Adrenal gland (tissue), 12 donors: ENCODE results near the gene DIAPH2. TPM values are rescaled to one million over a fixed set of nuclear protein-coding genes. Genes with fewer than 3 reads are reported as not detected.

ENCODE experiments used
- DNase-seq, 7 donors: peaks; one replicate each; pipeline ENCODE4 v3.0.0-alpha.2; 2019 to 2020
- H3K27ac ChIP-seq, 5 donors: fragments of 200-600 bp; sonication (generic) in 4 of 5; 1 replicate in 3 of 5; 2 replicates in 2 of 5; pipeline versions ENCODE4 v1.5.1 to v1.8.0; 2016 to 2020; ENCODE audit warnings: mild to moderate bottlenecking in 1 of 5
- H3K27me3 ChIP-seq: fragments of 200-600 bp; 2 replicates; pipeline ENCODE4 v1.8.0; 2021
- H3K36me3 ChIP-seq, 2 donors: fragments of 200-600 bp; replicated peaks in 1 of 2; 1 replicate in 1 of 2; 2 replicates in 1 of 2; pipeline versions ENCODE4 v1.5.1 to v1.8.0; 2018 to 2022
- H3K4me1 ChIP-seq, 2 donors: fragments of 200-600 bp; replicated peaks in 1 of 2; 1 replicate in 1 of 2; 2 replicates in 1 of 2; pipeline versions ENCODE4 v1.5.1 to v1.8.0; 2018 to 2021
- H3K4me3 ChIP-seq, 4 donors: fragments of 200-600 bp; sonication (generic) in 3 of 4; one replicate each; pipeline ENCODE4 v1.5.1; 2016 to 2018
- H3K9me3 ChIP-seq, 3 donors: fragments of 200-600 bp; sonication (generic) in 1 of 3; replicated peaks in 1 of 3; 1 replicate in 2 of 3; 2 replicates in 1 of 3; pipeline versions ENCODE4 v1.5.1 to v1.8.0; 2016 to 2021
- CTCF ChIP-seq, 6 experiments: fragments of 450-650 bp in 4 of 6; fragments of 200-600 bp in 2 of 6; sonication (generic) in 1 of 6; IDR thresholded peaks; 1 replicate in 5 of 6; 2 replicates in 1 of 6; pipeline versions ENCODE4 v1.5.1 to v1.8.0; 2016 to 2021; ENCODE audit warnings: antibody characterized with exemption in 6 of 6, mild to moderate bottlenecking in 2 of 6, moderate library complexity in 1 of 6
- POLR2A ChIP-seq, 2 donors: fragments of 450-650 bp; IDR thresholded peaks; one replicate each; pipeline ENCODE4 v1.6.1; 2017; ENCODE audit warnings: antibody characterized with exemption in 2 of 2, mild to moderate bottlenecking in 2 of 2, moderate library complexity in 1 of 2
- WGBS, 4 donors: extraction: QIAGEN DNeasy Blood & Tissue Kit in 2 of 4; methylation state at CpG; one replicate each; pipeline versions ENCODE4 v1.1.5 to v1.1.7; 2013 to 2017; 5-methylcytosine and 5-hydroxymethylcytosine counted together
- intact Hi-C, 2 donors: fragments of 100-400 bp; cut with DNase I; formaldehyde crosslinking; loops; one replicate each; pipeline versions ENCODE4 v1.14.1 to v1.15.0; 2022 to 2023
- polyA plus RNA-seq, 3 donors: library from polyadenylated mRNA; stranded (reverse); fragments of 200-250 nt in 2 of 3; fragments of 350-450 nt in 1 of 3; fragmentation: Illumina TruSeq in 1 of 3; extraction: RNeasy Lipid Tissue Mini Kit (QIAGEN cat#74804) in 1 of 3; gene quantifications; one replicate each; pipeline ENCODE4 v1.2.3, GENCODE V29; 2013 to 2014
- total RNA-seq, 9 donors: library from RNA; depleted of rRNA in 4 of 9; stranded (reverse); fragments of >200 nt in 4 of 9; fragments of 120-200 nt in 1 of 9; fragmentation: NEBNext Ultra II Directional in 1 of 9; extraction: Animal tissue kit (Norgen Biotek cat#: 25700) in 1 of 9; gene quantifications; one replicate each; pipeline versions ENCODE4 v1.1.0 to v1.2.4, GENCODE V29; 2013 to 2023
- donor health status: healthy with polysubstance abuse.
- donor health status: Bipolar disorder and iron deficiency.
- donor health status: DM: yes; HTN: yes; CAD: no.
- donor health status: DM: no; HTN: no; CAD: no.
- donor health status: DM: no; HTN: no; CAD: no.
- donor health status: DM: yes; HTN: yes; CAD: no.

Gene DIAPH2
- total and polyA plus RNA-seq, 12 donors, result 3.2 to 33.3 (median 12.3) TPM

GRCh38 chrX:97046867-97047266, 362.2 kb downstream of the DIAPH2 start:
- 82 to 96% (median 90%) methylated on average over 3 of the region's 3 CpGs for WGBS, 4 donors
- no peaks in the 10 kb centered on the region for H3K9me3 ChIP-seq
- intact Hi-C loops, result no loop called here
- H3K4me3 ChIP-seq, result no peak overlapping the region
- no peaks in the 10 kb centered on the region for H3K27me3 ChIP-seq
- no peak for TF ChIP-seq CTCF (IDR thresholded peaks at IDR 0.05)
- TF ChIP-seq POLR2A (IDR thresholded peaks at IDR 0.05), result no peak
- no peaks in the 10 kb centered on the region for H3K4me1 ChIP-seq
- no peaks in the 10 kb centered on the region for H3K36me3 ChIP-seq
- no peak overlapping the region for H3K27ac ChIP-seq
- DNase-seq, result no peak

GRCh38 chrX:97050392-97050791, 365.8 kb downstream of the DIAPH2 start:
- intact Hi-C loops, result no loop called here
- TF ChIP-seq CTCF (IDR thresholded peaks at IDR 0.05) (no peak), POLR2A (IDR thresholded peaks at IDR 0.05) (no peak)
- no peaks in the 10 kb centered on the region for H3K4me1 ChIP-seq
- DNase-seq, result no peak
- no peaks in the 10 kb centered on the region for H3K36me3 ChIP-seq
- H3K9me3 ChIP-seq, result no peaks in the 10 kb centered on the region
- 25 to 42% (median 34%) methylated on average over 2 of the region's 2 CpGs for WGBS, 4 donors
- no peaks in the 10 kb centered on the region for H3K27me3 ChIP-seq
- H3K4me3 ChIP-seq, result no peak overlapping the region
- H3K27ac ChIP-seq, result no peak overlapping the region

- H3K27me3 ChIP-seq, result no peaks in the 10 kb centered on the region
- no peak overlapping the region for H3K4me3 ChIP-seq
- H3K36me3 ChIP-seq, result no peaks in the 10 kb centered on the region
- 59 to 85% (median 70%) methylated on average over 4 of the region's 4 CpGs for WGBS, 4 donors
- H3K4me1 ChIP-seq, result no peaks in the 10 kb centered on the region
- DNase-seq, result no peak
- no peak overlapping the region for H3K27ac ChIP-seq
- TF ChIP-seq POLR2A (IDR thresholded peaks at IDR 0.05) (no peak), CTCF (IDR thresholded peaks at IDR 0.05) (no peak)
- intact Hi-C loops, result no loop called here
- H3K9me3 ChIP-seq, result no peaks in the 10 kb centered on the region
Observed at GRCh38 chrX:97057349-97057909, 372.8 kb downstream of the DIAPH2 start.

- Histone ChIP-seq H3K9me3 (no peaks in the 10 kb centered on the region), H3K36me3 (no peaks in the 10 kb centered on the region), H3K27me3 (no peaks in the 10 kb centered on the region), H3K4me1 (no peaks in the 10 kb centered on the region), H3K27ac (no peak overlapping the region), H3K4me3 (no peak overlapping the region)
- DNase-seq, result no peak
- 58 to 97% (median 76%) methylated on average over 4 of the region's 4 CpGs for WGBS, 4 donors
- no peak for TF ChIP-seq POLR2A (IDR thresholded peaks at IDR 0.05)
- no peak for TF ChIP-seq CTCF (IDR thresholded peaks at IDR 0.05)
- intact Hi-C loops, result no loop called here
Observed at GRCh38 chrX:97060020-97060419, 375.4 kb downstream of the DIAPH2 start.
